Measurements from ENCODE around the gene ARL8B.
A peak's percentile ranks its signal among the peaks of the same experiment; 100 is the strongest.
"Not testable (repeated sequence)": the region's sequence is repeated elsewhere in the genome, so short reads cannot be mapped to it uniquely, and the experiment has no call there.

Gene ARL8B

GRCh38 chr3:5144316-5144994 is 22.4 kb downstream of the ARL8B start:
- DNase-seq (ENCODE audit: low spot score) (no peak), FAIRE-seq (no peak)

GRCh38 chr3:5145120-5145519 is 23.0 kb downstream of the ARL8B start:
- DNase-seq (ENCODE audit: low spot score) (no peak), FAIRE-seq (no peak)

- not testable (repeated sequence) for DNase-seq (ENCODE audit: low spot score)
Measured at GRCh38 chr3:5147152-5147551, 25.1 kb downstream of the ARL8B start.

GRCh38 chr3:5149306-5149880 is 27.3 kb downstream of the ARL8B start:
- FAIRE-seq: no peak
- no peak for DNase-seq (ENCODE audit: low spot score)

More at GRCh38 chr3:5147152-5147551, 25.1 kb downstream of the ARL8B start:
- FAIRE-seq: not testable (repeated sequence)

- FAIRE-seq: no peak
- no peak for DNase-seq (ENCODE audit: low spot score)
Measured at GRCh38 chr3:5151586-5151985, 29.5 kb downstream of the ARL8B start.

- FAIRE-seq: no peak
- DNase-seq (ENCODE audit: low spot score): no peak
Measured at GRCh38 chr3:5153074-5153473, 31.0 kb downstream of the ARL8B start.

- DNase-seq (ENCODE audit: low spot score) (no peak), FAIRE-seq (no peak)
Measured at GRCh38 chr3:5155241-5155640, 33.1 kb downstream of the ARL8B start.

- FAIRE-seq: no peak
- no peak for DNase-seq (ENCODE audit: low spot score)
Measured at GRCh38 chr3:5160321-5160720, 38.2 kb downstream of the ARL8B start.

- DNase-seq (ENCODE audit: low spot score) (no peak), FAIRE-seq (no peak)
Measured at GRCh38 chr3:5160940-5161858, 39.1 kb downstream of the ARL8B start.

GRCh38 chr3:5162102-5162501 is 40.0 kb downstream of the ARL8B start:
- FAIRE-seq: peak; percentile 88
- DNase-seq (ENCODE audit: low spot score): peak; percentile 77

- DNase-seq (ENCODE audit: low spot score): no peak
- no peak for FAIRE-seq
Measured at GRCh38 chr3:5165698-5166097, 43.6 kb downstream of the ARL8B start.

- FAIRE-seq (no peak), DNase-seq (ENCODE audit: low spot score) (no peak)
Measured at GRCh38 chr3:5166846-5167245, 44.8 kb downstream of the ARL8B start.

- FAIRE-seq: no peak
Measured at GRCh38 chr3:5168110-5168509, 46.0 kb downstream of the ARL8B start.

GRCh38 chr3:5169807-5170206 is 47.7 kb downstream of the ARL8B start:
- DNase-seq (ENCODE audit: low spot score): no peak

More at GRCh38 chr3:5168110-5168509, 46.0 kb downstream of the ARL8B start:
- no peak for DNase-seq (ENCODE audit: low spot score)

GRCh38 chr3:5170975-5171374 is 48.9 kb downstream of the ARL8B start:
- no peak for FAIRE-seq

More at GRCh38 chr3:5169807-5170206, 47.7 kb downstream of the ARL8B start:
- FAIRE-seq: no peak

GRCh38 chr3:5172018-5172417 is 49.9 kb downstream of the ARL8B start:
- DNase-seq (ENCODE audit: low spot score) (no peak), FAIRE-seq (no peak)

More at GRCh38 chr3:5170975-5171374, 48.9 kb downstream of the ARL8B start:
- no peak for DNase-seq (ENCODE audit: low spot score)

GRCh38 chr3:5179036-5179435 is 56.9 kb downstream of the ARL8B start:
- FAIRE-seq; DNase-seq (ENCODE audit: low spot score): not testable (repeated sequence)

GRCh38 chr3:5181469-5182141 is 59.5 kb downstream of the ARL8B start:
- no peak for DNase-seq (ENCODE audit: low spot score)
- no peak for FAIRE-seq

GRCh38 chr3:5183714-5184113 is 61.6 kb downstream of the ARL8B start:
- not testable (repeated sequence) for DNase-seq (ENCODE audit: low spot score); FAIRE-seq

GRCh38 chr3:5184499-5184898 is 62.4 kb downstream of the ARL8B start:
- no peak for FAIRE-seq
- DNase-seq (ENCODE audit: low spot score): no peak

- DNase-seq (ENCODE audit: low spot score) (no peak), FAIRE-seq (no peak)
Measured at GRCh38 chr3:5185093-5185673, 63.1 kb downstream of the ARL8B start.
